Bone marrow (tissue), 2 donors: ENCODE measurements around the gene AHNAK2.
"Not testable (repeated sequence)": the region's sequence is repeated elsewhere in the genome, so short reads cannot be mapped to it uniquely, and the experiment has no call there.

Source experiments
- DNase-seq, 2 donors: peaks; one replicate each; lab custom pipeline; 2025; lab: John Stamatoyannopoulos, UW

Gene AHNAK2

GRCh38 chr14:104953896-104954656, 24.1 kb downstream of the AHNAK2 start:
- no peak for DNase-seq

GRCh38 chr14:104953097-104953496, 25.1 kb downstream of the AHNAK2 start:
- DNase-seq = no peak

- not testable (repeated sequence) for DNase-seq
Measured at GRCh38 chr14:104951863-104952657, 26.1 kb downstream of the AHNAK2 start.

- not testable (repeated sequence) for DNase-seq
Measured at GRCh38 chr14:104950701-104951100, 27.5 kb downstream of the AHNAK2 start.

GRCh38 chr14:104950021-104950420, 28.2 kb downstream of the AHNAK2 start:
- no peak for DNase-seq

- not testable (repeated sequence) for DNase-seq
Measured at GRCh38 chr14:104949406-104949955, 28.7 kb downstream of the AHNAK2 start.

- DNase-seq = no peak
Measured at GRCh38 chr14:104948736-104949031, 29.5 kb downstream of the AHNAK2 start.

- not testable (repeated sequence) for DNase-seq
Measured at GRCh38 chr14:104947881-104948735, 30.1 kb downstream of the AHNAK2 start.

GRCh38 chr14:104947201-104947600, 31.0 kb downstream of the AHNAK2 start:
- not testable (repeated sequence) for DNase-seq

GRCh38 chr14:104945986-104946965, 31.9 kb downstream of the AHNAK2 start:
- not testable (repeated sequence) for DNase-seq

- not testable (repeated sequence) for DNase-seq
Measured at GRCh38 chr14:104945266-104945665, 32.9 kb downstream of the AHNAK2 start.

GRCh38 chr14:104944436-104945205, 33.6 kb downstream of the AHNAK2 start:
- not testable (repeated sequence) for DNase-seq

- not testable (repeated sequence) for DNase-seq
Measured at GRCh38 chr14:104944016-104944308, 34.2 kb downstream of the AHNAK2 start.

GRCh38 chr14:104943216-104944015, 34.8 kb downstream of the AHNAK2 start:
- not testable (repeated sequence) for DNase-seq

- DNase-seq = no peak
Measured at GRCh38 chr14:104942586-104942985, 35.6 kb downstream of the AHNAK2 start.

GRCh38 chr14:104941508-104942365, 36.4 kb downstream of the AHNAK2 start:
- no peak for DNase-seq

GRCh38 chr14:104940526-104941150, 37.5 kb downstream of the AHNAK2 start:
- DNase-seq = no peak
